SU-DHL-6 (cell line): Measurements from ENCODE around the gene ZP2.

Experiments
- H2AFZ ChIP-seq: fragments of 200-600 bp; sonication (generic); 2 replicates; pipeline ENCODE4 v1.6.1; 2014; ENCODE audit warnings: low read depth, mild to moderate bottlenecking, moderate library complexity, mixed read lengths, antibody characterized with exemption, low read length; ENCODE audit not compliant: severe bottlenecking
- H3F3A ChIP-seq: fragments of 200-600 bp; shearing (Covaris generic); 2 replicates; pipeline ENCODE4 v1.6.0; 2016; ENCODE audit warnings: antibody characterized with exemption, mild to moderate bottlenecking; ENCODE audit not compliant: insufficient read depth
- H3K27ac ChIP-seq: fragments of 200-600 bp; sonication (generic); 2 replicates; pipeline ENCODE4 v1.5.1; 2016; ENCODE audit warnings: low read depth, mild to moderate bottlenecking, low read length, moderate library complexity, mixed read lengths
- H3K27me3 ChIP-seq: fragments of 200-600 bp; sonication (generic), shearing (Covaris generic); 2 replicates; pipeline ENCODE4 v1.6.0; 2014; ENCODE audit warnings: mild to moderate bottlenecking, low read length
- H3K36me3 ChIP-seq: fragments of 200-600 bp; sonication (generic); 2 replicates; pipeline ENCODE4 v1.6.1; 2014; ENCODE audit warnings: mild to moderate bottlenecking, low read length, mixed read lengths
- H3K4me2 ChIP-seq: fragments of 300-600, 200-600 bp; shearing (Covaris generic), sonication (generic); 2 replicates; pipeline ENCODE4 v1.6.0; 2014; ENCODE audit warnings: low read length, low read depth, mild to moderate bottlenecking; ENCODE audit not compliant: poor library complexity, severe bottlenecking
- H3K4me3 ChIP-seq: fragments of 200-600 bp; sonication (generic); 2 replicates; pipeline ENCODE4 v1.5.1; 2014; ENCODE audit warnings: antibody characterized with exemption, low read length, mild to moderate bottlenecking, mixed read lengths; ENCODE audit not compliant: insufficient read depth, poor library complexity, severe bottlenecking
- H3K79me2 ChIP-seq: fragments of 200-600 bp; sonication (generic); 2 replicates; pipeline ENCODE4 v1.6.1; 2014; ENCODE audit warnings: mild to moderate bottlenecking, low read length, moderate library complexity; ENCODE audit not compliant: insufficient read depth
- H3K9ac ChIP-seq: fragments of 200-600 bp; sonication (generic); 2 replicates; pipeline ENCODE4 v1.7.0; 2014; ENCODE audit warnings: mild to moderate bottlenecking, low read length
- H3K9me2 ChIP-seq: fragments of 200-600 bp; sonication (generic); replicated peaks from 2 replicates; pipeline ENCODE4 v1.6.1; 2014; ENCODE audit warnings: low read length; ENCODE audit not compliant: insufficient read depth
- H3K9me3 ChIP-seq: fragments of 200-600 bp; sonication (generic); 2 replicates; pipeline ENCODE4 v1.6.1; 2014; ENCODE audit warnings: low read length, mixed read lengths; ENCODE audit not compliant: insufficient read depth
- H4K20me1 ChIP-seq: fragments of 200-600 bp; sonication (generic); 2 replicates; pipeline ENCODE4 v1.6.1; 2014; ENCODE audit warnings: low read depth, mild to moderate bottlenecking, antibody characterized with exemption, low read length, moderate library complexity, mixed read lengths
- EZH2phosphoT487 ChIP-seq: fragments of 200-600 bp; sonication (generic), shearing (Covaris generic); conservative IDR thresholded peaks from 2 replicates; pipeline ENCODE4 v1.6.1; 2018; ENCODE audit warnings: mild to moderate bottlenecking, antibody characterized with exemption, low read length, moderate library complexity, mixed read lengths
- TF ChIP-seq, protein P1 (sequence below): fragments of 200-600 bp; sonication (generic); IDR thresholded peaks from one replicate; pipeline ENCODE4 v1.5.1; 2017; ENCODE audit warnings: antibody characterized with exemption, mild to moderate bottlenecking, low read length, moderate library complexity; ENCODE audit not compliant: insufficient read depth, poor library complexity, severe bottlenecking

Gene ZP2

DNA sequence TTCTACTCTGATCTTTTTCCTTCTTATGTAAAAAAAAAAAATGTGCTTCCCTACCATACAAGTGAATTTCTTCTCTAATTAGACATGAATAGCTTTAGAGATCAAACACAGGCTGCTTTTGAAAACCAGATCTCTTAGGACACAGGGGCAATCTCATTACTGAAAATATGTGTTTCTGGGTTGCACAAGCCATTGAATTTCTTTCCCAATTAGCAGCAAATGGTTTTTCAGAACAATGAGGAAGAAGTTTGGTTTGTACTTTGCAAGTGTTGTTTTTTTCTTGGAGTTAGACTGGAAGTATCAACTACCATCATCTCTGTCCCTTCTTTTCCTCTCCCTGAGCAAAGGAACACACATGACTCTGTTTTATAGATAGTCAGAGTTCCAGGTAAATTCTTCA is 16.5 kb upstream of the ZP2 start:
- Histone ChIP-seq H3K9me2 (no peaks in the 10 kb centered on the region), H3K27me3 (peaks cover 2% of the 10 kb centered on the region; the same call in 1 of the 2 replicates), H3K4me2 (no peak overlapping the region), H3K9me3 (no peaks in the 10 kb centered on the region), H3K36me3 (no peaks in the 10 kb centered on the region), H3K79me2 (no peaks in the 10 kb centered on the region), H4K20me1 (no peaks in the 10 kb centered on the region), H2AFZ (no peak overlapping the region), H3K4me3 (no peak overlapping the region), H3K9ac (no peak overlapping the region), H3K27ac (no peak overlapping the region), H3F3A (no peaks in the 10 kb centered on the region)
- TF ChIP-seq, protein P1, sequence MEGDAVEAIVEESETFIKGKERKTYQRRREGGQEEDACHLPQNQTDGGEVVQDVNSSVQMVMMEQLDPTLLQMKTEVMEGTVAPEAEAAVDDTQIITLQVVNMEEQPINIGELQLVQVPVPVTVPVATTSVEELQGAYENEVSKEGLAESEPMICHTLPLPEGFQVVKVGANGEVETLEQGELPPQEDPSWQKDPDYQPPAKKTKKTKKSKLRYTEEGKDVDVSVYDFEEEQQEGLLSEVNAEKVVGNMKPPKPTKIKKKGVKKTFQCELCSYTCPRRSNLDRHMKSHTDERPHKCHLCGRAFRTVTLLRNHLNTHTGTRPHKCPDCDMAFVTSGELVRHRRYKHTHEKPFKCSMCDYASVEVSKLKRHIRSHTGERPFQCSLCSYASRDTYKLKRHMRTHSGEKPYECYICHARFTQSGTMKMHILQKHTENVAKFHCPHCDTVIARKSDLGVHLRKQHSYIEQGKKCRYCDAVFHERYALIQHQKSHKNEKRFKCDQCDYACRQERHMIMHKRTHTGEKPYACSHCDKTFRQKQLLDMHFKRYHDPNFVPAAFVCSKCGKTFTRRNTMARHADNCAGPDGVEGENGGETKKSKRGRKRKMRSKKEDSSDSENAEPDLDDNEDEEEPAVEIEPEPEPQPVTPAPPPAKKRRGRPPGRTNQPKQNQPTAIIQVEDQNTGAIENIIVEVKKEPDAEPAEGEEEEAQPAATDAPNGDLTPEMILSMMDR: no peak
- no peak for TF ChIP-seq EZH2phosphoT487

DNA sequence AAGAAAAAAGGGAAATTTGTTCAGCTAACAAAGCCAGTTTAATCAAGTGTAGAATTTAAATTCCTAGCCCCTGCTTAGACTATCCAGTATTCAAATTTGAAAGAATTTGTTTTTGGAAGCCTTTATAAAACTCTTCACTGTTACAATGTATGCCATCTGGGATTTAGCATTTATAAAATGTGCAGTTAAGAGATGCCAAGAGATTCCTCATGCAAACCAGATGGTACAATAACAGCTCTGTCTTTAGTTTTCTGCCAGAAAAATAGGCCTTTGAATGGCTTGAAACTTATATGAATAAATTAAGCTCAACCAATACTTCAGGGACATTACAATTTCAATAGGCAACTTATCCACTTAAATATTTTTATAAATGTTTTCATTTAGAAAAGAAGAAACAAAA is 15.4 kb upstream of the ZP2 start:
- Histone ChIP-seq H3K27me3 (peaks cover 2% of the 10 kb centered on the region; the same call in 1 of the 2 replicates), H3K4me3 (no peak overlapping the region), H2AFZ (no peak overlapping the region), H4K20me1 (no peaks in the 10 kb centered on the region), H3K79me2 (no peaks in the 10 kb centered on the region), H3K9me2 (no peaks in the 10 kb centered on the region), H3K36me3 (no peaks in the 10 kb centered on the region), H3K9ac (no peak overlapping the region), H3K9me3 (no peaks in the 10 kb centered on the region), H3K27ac (no peak overlapping the region), H3K4me2 (no peak overlapping the region), H3F3A (no peaks in the 10 kb centered on the region)
- TF ChIP-seq EZH2phosphoT487: no peak
- TF ChIP-seq, protein P1: no peak

DNA sequence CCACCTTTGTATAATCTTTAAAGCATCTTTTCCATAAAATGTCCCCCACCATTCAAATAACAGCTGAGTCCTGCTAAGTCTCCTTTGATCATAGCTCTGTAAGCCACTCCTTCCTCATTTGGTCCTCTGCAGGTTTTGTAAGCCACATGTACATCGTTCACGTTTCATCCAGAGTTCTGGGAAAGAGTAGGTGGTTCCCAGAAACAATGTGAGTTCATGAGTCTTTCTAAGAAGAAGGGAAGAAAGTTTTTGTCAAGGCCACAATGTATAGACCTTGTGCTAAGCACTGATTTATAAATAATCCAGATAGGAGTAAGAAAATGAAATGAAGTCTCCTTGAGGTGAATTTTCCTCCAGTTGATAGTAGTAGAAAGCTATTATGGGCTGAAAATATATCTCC is 13.4 kb upstream of the ZP2 start:
- no peak for TF ChIP-seq EZH2phosphoT487
- TF ChIP-seq, protein P1: no peak
- no peak overlapping the region for H3K4me2 ChIP-seq
- H3K9me3 ChIP-seq: no peaks in the 10 kb centered on the region
- no peak overlapping the region for H3K4me3 ChIP-seq
- no peaks in the 10 kb centered on the region for H3K79me2 ChIP-seq
- H3F3A ChIP-seq: no peaks in the 10 kb centered on the region
- no peak overlapping the region for H2AFZ ChIP-seq
- H4K20me1 ChIP-seq: no peaks in the 10 kb centered on the region
- peaks cover 2% of the 10 kb centered on the region; the same call in 1 of the 2 replicates for H3K27me3 ChIP-seq
- no peak overlapping the region for H3K27ac ChIP-seq
- H3K9ac ChIP-seq: no peak overlapping the region
- no peaks in the 10 kb centered on the region for H3K36me3 ChIP-seq
- H3K9me2 ChIP-seq: no peaks in the 10 kb centered on the region

DNA sequence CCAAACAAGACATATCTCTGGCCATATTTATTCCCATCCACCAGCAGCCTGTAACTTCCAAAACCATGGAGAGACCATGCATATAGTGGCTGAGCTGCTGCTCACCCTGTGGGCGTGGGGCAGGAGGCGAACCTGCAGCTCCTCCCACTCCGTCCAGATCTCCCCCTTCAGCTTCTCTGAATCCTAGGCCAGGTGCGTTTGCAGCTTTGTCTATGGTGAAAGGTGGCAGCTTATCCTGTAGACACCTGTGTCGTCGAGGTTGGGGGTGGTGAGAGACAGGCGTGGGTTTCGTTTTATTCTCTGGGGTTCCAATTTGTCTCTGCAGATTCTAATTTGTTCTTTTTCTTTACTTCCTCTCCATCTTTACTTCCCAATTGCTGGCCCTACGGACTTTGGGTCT is 12.4 kb upstream of the ZP2 start:
- Histone ChIP-seq H3K27ac (no peak overlapping the region), H3K4me2 (no peak overlapping the region), H3K9me2 (no peaks in the 10 kb centered on the region), H3K9me3 (no peaks in the 10 kb centered on the region), H3F3A (no peaks in the 10 kb centered on the region), H3K27me3 (peaks cover 2% of the 10 kb centered on the region; the same call in 1 of the 2 replicates), H3K79me2 (no peaks in the 10 kb centered on the region), H3K4me3 (no peak overlapping the region), H3K9ac (no peak overlapping the region), H4K20me1 (no peaks in the 10 kb centered on the region), H2AFZ (no peak overlapping the region), H3K36me3 (no peaks in the 10 kb centered on the region)
- TF ChIP-seq, protein P1: no peak
- TF ChIP-seq EZH2phosphoT487: no peak
